Hepatocyte (in vitro differentiated cells): ENCODE data around the gene RAB11FIP4.

Experiments used
- EZH2 ChIP-seq: fragments of 200-600 bp; sonication (generic); IDR thresholded peaks from 2 replicates; pipeline ENCODE4 v1.6.1; 2016; ENCODE audit warnings: antibody characterized with exemption, mild to moderate bottlenecking, borderline replicate concordance
- EZH2phosphoT487 ChIP-seq: fragments of 200-600 bp; sonication (generic); IDR thresholded peaks from one replicate; pipeline ENCODE4 v1.6.1; 2018; ENCODE audit warnings: antibody characterized with exemption, mild to moderate bottlenecking, low read depth, moderate library complexity; ENCODE audit not compliant: unreplicated experiment, severe bottlenecking
- TF ChIP-seq, protein P1 (sequence below): fragments of 200-600 bp; sonication (generic); IDR thresholded peaks from 2 replicates; pipeline ENCODE4 v1.5.1; 2016; ENCODE audit warnings: antibody characterized with exemption, mild to moderate bottlenecking; ENCODE audit not compliant: poor library complexity

- TF ChIP-seq, protein P1, sequence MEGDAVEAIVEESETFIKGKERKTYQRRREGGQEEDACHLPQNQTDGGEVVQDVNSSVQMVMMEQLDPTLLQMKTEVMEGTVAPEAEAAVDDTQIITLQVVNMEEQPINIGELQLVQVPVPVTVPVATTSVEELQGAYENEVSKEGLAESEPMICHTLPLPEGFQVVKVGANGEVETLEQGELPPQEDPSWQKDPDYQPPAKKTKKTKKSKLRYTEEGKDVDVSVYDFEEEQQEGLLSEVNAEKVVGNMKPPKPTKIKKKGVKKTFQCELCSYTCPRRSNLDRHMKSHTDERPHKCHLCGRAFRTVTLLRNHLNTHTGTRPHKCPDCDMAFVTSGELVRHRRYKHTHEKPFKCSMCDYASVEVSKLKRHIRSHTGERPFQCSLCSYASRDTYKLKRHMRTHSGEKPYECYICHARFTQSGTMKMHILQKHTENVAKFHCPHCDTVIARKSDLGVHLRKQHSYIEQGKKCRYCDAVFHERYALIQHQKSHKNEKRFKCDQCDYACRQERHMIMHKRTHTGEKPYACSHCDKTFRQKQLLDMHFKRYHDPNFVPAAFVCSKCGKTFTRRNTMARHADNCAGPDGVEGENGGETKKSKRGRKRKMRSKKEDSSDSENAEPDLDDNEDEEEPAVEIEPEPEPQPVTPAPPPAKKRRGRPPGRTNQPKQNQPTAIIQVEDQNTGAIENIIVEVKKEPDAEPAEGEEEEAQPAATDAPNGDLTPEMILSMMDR, result no peak
- TF ChIP-seq EZH2, result no peak
- no peak for TF ChIP-seq EZH2phosphoT487
Observed at GRCh38 chr17:31511195-31511578, 119.7 kb downstream of the RAB11FIP4 start.
